ENCODE results near the gene TNPO3. TPM values are rescaled to one million over a fixed set of nuclear protein-coding genes. Genes with fewer than 3 reads are reported as not detected.

Gene TNPO3
- total and polyA plus RNA-seq, 2 of the 4 experiments (the other 2 are of a cell fraction): 24.2 to 77.2 TPM

DNA sequence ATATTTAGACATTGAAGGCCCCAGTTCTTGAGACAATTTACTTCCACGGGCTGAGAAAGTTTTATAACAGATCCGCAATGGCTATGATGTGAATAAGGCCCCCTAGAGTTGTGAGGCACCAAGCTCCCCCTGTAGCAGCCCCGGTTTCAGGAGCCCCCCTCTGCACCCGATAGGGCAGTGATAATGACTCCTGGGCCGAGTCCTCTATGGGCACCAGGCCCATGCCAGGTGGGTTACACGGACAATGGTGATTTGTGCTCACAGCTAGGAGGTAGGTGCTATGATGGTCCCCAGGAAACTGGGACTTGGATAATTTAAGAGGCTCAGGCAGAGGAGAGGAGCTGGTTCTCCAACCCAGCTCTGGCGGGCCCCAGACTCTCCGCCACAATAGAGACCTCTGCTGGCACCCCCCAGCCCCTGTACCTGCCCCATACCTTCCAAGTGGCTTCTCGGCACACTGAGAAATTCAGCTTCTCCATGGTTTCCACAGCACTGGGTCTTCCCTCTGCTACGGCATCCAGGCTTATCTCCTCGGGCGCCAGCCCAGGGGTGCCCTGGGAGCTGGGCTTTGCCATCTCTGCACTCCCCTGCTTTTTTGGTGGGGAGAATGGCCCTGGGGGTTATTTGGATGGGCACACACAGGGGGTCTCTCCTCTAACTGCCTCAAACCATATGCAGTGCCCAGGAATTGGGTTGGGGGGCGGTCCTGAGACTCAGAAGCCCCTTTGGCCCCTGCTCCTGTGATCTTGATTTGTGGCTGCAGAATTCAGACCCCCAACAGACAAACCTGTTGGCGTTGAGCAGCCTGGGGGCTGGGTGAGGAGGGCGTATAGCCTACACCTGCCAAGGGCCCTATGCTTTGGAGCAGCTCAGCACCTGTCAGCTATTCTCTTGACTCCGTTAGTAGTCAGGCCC is 132.2 kb downstream of the TNPO3 start (continued):
- no peak for TF ChIP-seq CEBPB (IDR thresholded peaks at IDR 0.05; ENCODE audit: low read depth, low read length)

DNA sequence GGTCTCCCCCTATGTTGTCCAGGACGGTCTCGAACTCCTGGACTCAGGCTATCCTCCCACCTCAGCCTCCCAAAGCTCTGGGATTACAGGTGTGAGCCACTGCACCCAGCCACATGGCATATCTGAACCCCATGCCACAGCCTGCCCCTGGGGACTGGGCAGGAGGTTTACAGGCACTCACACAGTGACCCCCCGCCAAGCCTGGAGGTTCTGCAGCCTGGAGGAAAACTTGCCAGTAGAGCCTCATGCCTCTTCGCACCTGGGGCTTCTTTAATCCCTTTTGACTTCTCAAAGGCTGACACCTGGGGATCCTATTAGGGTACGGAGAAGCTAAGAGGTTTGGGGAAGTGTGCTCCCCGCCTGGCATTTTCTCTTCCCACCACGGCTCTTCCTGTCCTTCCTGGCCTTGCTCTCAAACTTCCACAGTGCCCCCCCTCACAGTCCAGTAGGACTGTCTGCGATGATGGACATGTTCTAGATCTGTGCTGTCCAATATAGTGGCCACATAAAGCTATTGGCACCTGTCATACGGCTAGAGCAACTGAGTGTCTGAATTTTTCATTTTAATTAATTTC is 133.0 kb downstream of the TNPO3 start:
- Histone ChIP-seq H2AK5ac (ENCODE audit: low read depth, low read length) (no peak overlapping the region), H3K18ac (ENCODE audit: low read depth, low read length) (no peak overlapping the region), H3K4me2 (ENCODE audit: low read depth, low read length) (no peak overlapping the region), H3K4me3 (ENCODE audit: insufficient read depth, low read depth, low read length) (no peak overlapping the region), H2AK9ac (replicated peaks; ENCODE audit: low read depth, low read length, poor library complexity) (no peak overlapping the region), H2BK120ac (ENCODE audit: low read depth, low read length) (no peak overlapping the region), H2BK5ac (ENCODE audit: low read depth, low read length, poor library complexity, severe bottlenecking) (no peak overlapping the region), H4K5ac (ENCODE audit: low read depth, low read length) (no peak overlapping the region), H2BK20ac (ENCODE audit: low read depth, low read length) (no peak overlapping the region), H3K9ac (ENCODE audit: low read depth, low read length) (no peak overlapping the region), H4K8ac (ENCODE audit: low read depth in 2 of 2, low read length in 2 of 2) (no peak overlapping the region), H4K20me1 (ENCODE audit: insufficient read depth, low read length) (no peaks in the 10 kb centered on the region), H3K27me3 (ENCODE audit: control insufficient read depth, insufficient read depth, low read length) (peaks cover 69% of the 10 kb centered on the region), H3K27ac (ENCODE audit: insufficient read depth, low read length) (no peak overlapping the region), H3K23ac (ENCODE audit: low read depth, low read length) (no peak overlapping the region), H3K36me3 (ENCODE audit: control insufficient read depth, insufficient read depth, low read length) (no peaks in the 10 kb centered on the region), H3K4me1 (ENCODE audit: control insufficient read depth, insufficient read depth, low read length) (no peaks in the 10 kb centered on the region), H3K9me1 (ENCODE audit: insufficient read depth, low read length) (no peaks in the 10 kb centered on the region), H3K14ac (replicated peaks; ENCODE audit: low read depth, low read length) (no peak overlapping the region), H4K91ac (ENCODE audit: insufficient read depth, low read depth, low read length) (no peak overlapping the region), H2BK15ac (ENCODE audit: low read depth, low read length) (no peak overlapping the region), H3K9me3 (ENCODE audit: control insufficient read depth, insufficient read depth, low read length) (peaks cover 3% of the 10 kb centered on the region), H3K4ac (ENCODE audit: low read depth, low read length) (no peak overlapping the region), H3K79me1 (ENCODE audit: low read depth in 1 of 2, low read length in 2 of 2) (no peaks in the 10 kb centered on the region), H3K56ac (ENCODE audit: extremely low read depth, insufficient read depth, low read length) (no peak overlapping the region), H2AFZ (replicated peaks; ENCODE audit: low read length, poor library complexity) (no peak overlapping the region)
- DNase-seq (no peak), ATAC-seq (ENCODE audit: low read depth) (no peak)
- intact Hi-C loops (cut with micrococcal nuclease) (no loop called here), dilution Hi-C loops (cut with HindIII; ENCODE audit: low sequenced_read_pairs, unreplicated experiment) (no loop called here), in situ Hi-C loops (cut with MboI; ENCODE audit: low sequenced_read_pairs) (no loop called here)
- no TSS peak for BruUV-seq (replicated peaks)
- POLR2A ChIA-PET (ENCODE audit: unreplicated experiment): no interaction called here
- WGBS, 2 experiments (ENCODE audit: extremely low coverage in 2 of 2, insufficient read length in 1 of 2): 66% methylated on average over 4 of the region's 9 CpGs; no CpG with 5 or more reads in 1 of the 2 experiments
- CTCF ChIA-PET: interaction anchor here (0.6 to 0.7 kb wide), 2 partner anchors 89 to 311 kb away, joined by 3 read pairs; no protein-coding TSS in a partner anchor
- TF ChIP-seq RAD21 (IDR thresholded peaks at IDR 0.05; ENCODE audit: low read length): no peak
- TF ChIP-seq, protein P1, sequence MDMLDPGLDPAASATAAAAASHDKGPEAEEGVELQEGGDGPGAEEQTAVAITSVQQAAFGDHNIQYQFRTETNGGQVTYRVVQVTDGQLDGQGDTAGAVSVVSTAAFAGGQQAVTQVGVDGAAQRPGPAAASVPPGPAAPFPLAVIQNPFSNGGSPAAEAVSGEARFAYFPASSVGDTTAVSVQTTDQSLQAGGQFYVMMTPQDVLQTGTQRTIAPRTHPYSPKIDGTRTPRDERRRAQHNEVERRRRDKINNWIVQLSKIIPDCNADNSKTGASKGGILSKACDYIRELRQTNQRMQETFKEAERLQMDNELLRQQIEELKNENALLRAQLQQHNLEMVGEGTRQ (IDR thresholded peaks at IDR 0.05; ENCODE audit: low read depth, low read length): no peak
- TF ChIP-seq CHD1 (IDR thresholded peaks at IDR 0.05; ENCODE audit: low read depth, low read length): no peak
- no peak for TF ChIP-seq MXI1 (IDR thresholded peaks at IDR 0.05; ENCODE audit: borderline replicate concordance, low read depth, low read length)
- TF ChIP-seq FOS (IDR thresholded peaks at IDR 0.05; ENCODE audit: low read depth, low read length): no peak
- TF ChIP-seq, protein P2, sequence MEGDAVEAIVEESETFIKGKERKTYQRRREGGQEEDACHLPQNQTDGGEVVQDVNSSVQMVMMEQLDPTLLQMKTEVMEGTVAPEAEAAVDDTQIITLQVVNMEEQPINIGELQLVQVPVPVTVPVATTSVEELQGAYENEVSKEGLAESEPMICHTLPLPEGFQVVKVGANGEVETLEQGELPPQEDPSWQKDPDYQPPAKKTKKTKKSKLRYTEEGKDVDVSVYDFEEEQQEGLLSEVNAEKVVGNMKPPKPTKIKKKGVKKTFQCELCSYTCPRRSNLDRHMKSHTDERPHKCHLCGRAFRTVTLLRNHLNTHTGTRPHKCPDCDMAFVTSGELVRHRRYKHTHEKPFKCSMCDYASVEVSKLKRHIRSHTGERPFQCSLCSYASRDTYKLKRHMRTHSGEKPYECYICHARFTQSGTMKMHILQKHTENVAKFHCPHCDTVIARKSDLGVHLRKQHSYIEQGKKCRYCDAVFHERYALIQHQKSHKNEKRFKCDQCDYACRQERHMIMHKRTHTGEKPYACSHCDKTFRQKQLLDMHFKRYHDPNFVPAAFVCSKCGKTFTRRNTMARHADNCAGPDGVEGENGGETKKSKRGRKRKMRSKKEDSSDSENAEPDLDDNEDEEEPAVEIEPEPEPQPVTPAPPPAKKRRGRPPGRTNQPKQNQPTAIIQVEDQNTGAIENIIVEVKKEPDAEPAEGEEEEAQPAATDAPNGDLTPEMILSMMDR (conservative IDR thresholded peaks at IDR 0.05; ENCODE audit: low read depth, low read length): no peak
- TF ChIP-seq RCOR1 (IDR thresholded peaks at IDR 0.05; ENCODE audit: insufficient replicate concordance, low read length): no peak
- no peak for TF ChIP-seq MAFK (IDR thresholded peaks at IDR 0.05; ENCODE audit: low read depth, low read length)
- TF ChIP-seq, protein P3, sequence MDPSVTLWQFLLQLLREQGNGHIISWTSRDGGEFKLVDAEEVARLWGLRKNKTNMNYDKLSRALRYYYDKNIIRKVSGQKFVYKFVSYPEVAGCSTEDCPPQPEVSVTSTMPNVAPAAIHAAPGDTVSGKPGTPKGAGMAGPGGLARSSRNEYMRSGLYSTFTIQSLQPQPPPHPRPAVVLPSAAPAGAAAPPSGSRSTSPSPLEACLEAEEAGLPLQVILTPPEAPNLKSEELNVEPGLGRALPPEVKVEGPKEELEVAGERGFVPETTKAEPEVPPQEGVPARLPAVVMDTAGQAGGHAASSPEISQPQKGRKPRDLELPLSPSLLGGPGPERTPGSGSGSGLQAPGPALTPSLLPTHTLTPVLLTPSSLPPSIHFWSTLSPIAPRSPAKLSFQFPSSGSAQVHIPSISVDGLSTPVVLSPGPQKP (IDR thresholded peaks at IDR 0.05; ENCODE audit: borderline replicate concordance, low read depth, low read length): no peak
- no peak for TF ChIP-seq BHLHE40 (IDR thresholded peaks at IDR 0.05; ENCODE audit: low read depth, low read length)
- no peak for TF ChIP-seq POLR2A (IDR thresholded peaks at IDR 0.05; ENCODE audit: low read depth, low read length)
- TF ChIP-seq CEBPB (IDR thresholded peaks at IDR 0.05; ENCODE audit: low read depth, low read length): no peak
